Left renal pelvis (tissue), 4 donors: ENCODE data around the gene LNX2. TPM values are rescaled to one million over a fixed set of nuclear protein-coding genes. Genes with fewer than 3 reads are reported as not detected.
"Not testable (repeated sequence)": the region's sequence is repeated elsewhere in the genome, so short reads cannot be mapped to it uniquely, and the experiment has no call there.

ENCODE experiments used
- DNase-seq, 4 donors: peaks; one replicate each; pipeline ENCODE4 v3.0.0-alpha.2; 2013; ENCODE audit warnings: low read depth in 4 of 4, low spot score in 3 of 4
- polyA plus RNA-seq, 4 donors: library from polyadenylated mRNA; unstranded; fragments of 120-200 nt; gene quantifications; one replicate each; pipeline ENCODE4 v1.2.1, GENCODE V29; 2013; ENCODE audit not compliant: insufficient read length in 4 of 4

The LNX2 gene
- polyA plus RNA-seq, 4 donors = 6.7 to 14.6 (median 12.8) TPM

DNA sequence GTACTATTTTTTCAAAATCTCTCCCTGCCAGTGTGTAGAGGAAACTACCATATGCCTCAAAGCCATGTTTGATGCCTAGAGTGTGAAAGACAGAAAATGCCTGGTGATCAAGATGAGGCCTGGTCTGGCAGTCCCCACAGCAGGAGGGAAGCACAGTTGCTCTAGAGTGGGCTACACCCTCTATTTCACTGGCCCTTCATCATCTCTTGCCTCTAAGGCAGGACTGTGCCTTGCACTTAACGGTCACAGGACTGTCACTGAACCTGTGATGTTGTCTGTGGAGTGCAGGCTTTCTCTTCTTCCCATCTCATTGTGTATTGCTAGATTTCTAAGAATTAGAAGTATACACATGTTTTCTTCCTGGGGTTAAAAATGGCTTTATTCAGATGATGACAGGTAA, 17.7 kb upstream of the LNX2 start:
- no peak for DNase-seq

DNA sequence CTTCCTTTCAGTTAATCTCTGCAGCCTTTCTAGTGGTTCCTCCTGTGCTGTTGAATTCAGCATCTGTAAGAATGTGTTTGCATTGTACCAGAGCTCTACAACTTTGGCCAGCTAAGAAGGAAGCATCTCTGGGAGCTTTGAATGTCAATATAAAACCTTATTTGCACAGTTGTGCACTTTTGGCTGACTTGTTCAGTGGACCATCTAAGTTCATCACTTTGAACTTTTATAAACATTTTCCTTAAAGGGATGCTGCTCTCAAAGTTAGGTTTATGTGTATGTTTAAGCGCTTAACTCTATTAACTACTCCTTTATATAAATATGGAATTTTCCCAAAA, 16.9 kb upstream of the LNX2 start:
- no peak for DNase-seq

DNA sequence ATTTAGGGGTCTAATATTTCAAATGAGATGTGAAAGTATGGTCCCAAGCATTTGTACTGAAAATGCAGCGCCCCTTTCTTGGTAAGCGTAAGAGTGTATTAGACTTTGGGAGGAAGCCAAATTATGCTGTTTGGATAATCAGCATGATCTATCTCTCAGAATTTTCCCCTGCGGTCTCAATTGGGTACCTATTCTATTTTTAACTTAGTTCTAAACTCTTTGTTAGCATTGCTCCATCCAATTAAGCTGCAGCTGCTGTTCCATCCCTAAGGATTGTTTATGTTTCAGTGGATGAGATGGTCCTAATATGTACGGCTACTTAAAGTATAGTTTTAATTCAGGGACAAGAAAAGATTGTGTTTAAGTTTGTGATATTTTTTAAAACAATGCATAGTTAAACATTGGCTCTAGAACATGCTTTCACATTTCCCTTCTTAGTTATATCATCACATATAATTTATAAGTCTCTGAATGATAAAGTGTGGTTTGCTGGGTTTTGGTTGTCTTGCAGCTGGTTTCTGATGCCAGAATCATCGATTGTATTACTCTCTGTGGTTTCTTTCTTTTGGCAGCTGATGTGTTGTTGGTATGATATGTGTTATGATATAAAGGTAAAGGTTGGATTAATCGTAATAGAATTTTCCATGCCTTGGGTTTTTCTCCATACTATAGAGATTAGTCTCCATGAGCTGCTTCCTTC, 16.4 kb upstream of the LNX2 start:
- no peak for DNase-seq

DNA sequence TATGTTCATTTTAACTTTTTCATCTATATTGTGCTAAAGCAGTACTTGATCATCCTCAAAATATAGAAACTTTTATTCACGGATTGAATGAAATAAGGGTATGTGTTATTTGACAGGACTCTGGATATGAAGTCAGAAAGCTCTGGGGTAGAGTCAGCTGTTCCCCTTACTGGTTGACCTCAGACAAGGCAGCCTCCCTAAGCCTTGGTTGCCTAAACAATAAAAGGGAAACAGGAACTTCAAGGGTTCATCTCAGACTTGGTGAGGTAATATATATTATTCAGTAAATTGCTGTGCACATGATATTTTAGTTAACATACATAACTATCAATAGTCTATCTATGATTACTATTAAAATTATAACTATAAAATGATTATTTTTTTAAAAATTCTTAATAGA, 14.9 kb upstream of the LNX2 start:
- no peak for DNase-seq

DNA sequence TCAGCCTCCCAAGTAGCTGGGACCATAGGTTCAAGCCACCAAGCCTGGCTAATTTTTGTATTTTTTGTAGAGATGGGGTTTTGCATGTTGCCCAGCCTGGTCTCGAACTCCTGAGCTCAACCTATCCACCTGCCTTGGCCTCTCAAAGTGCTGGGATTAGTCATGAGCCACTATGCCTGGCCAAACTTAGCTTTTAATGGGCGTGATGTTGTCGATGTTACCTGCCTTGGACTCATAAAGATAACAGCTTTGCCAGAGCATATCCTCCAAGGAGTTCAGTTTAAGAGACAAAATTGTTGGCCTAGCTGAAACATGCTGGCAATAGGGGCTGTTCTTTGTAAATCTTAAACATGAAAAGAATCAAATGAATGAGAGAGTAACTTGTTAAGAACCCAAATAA, 14.5 kb upstream of the LNX2 start:
- DNase-seq = no peak

DNA sequence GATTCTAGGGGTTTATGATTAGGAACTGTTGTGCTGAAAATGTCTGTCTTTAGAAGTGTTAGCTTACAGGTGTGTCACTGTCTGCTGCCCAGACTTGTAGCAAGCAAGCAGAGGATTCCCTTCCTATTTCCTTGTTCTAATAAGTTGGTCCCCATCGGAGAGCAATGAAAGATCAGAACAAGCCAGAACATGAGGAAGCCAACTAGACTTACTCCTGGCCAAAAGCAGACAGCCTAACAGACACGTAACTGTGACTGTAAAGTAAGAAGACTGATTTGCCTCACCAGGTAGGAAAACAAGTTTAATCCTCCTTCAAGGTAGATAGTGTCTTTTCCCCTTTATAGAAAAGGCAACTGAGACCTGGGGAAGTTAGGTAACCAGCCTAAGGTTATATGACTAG, 13.9 kb upstream of the LNX2 start:
- no peak for DNase-seq

DNA sequence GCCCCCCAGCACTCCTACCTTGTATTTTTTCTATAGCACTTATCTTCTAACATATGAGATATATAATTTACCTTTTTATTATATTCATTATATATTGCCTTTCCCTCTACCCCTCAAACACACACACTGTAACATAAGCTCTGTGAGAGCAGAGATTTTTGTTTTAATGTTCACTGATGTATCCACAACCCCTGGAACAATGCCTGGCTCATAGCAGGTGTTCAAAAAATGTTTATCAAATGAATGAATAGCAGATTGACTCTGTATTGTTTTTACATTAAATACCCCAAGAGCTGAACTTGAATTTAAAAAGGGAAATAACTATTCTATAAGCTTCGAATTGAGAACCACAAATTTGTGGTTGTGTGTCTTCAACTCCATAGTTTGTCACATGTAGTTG, 12.3 kb upstream of the LNX2 start:
- no peak for DNase-seq

DNA sequence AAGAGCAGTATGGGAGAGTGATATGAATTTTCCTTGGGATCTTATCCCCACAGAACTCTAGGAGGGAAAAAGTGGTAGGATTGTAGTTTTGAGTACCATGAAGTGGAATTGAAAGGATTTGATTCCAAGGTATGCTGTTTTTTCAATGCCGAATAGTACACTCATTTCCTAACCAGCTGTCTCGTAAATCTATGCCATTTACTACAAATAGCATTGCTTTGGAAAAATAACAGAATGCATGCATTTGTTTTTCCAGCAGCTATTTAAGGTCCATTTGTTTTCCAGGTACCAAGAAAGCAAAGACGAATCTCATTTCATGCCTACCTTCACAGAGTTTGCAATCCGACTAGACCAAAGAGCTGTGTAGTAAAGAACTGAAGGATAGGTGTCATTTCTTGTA, 11.9 kb upstream of the LNX2 start:
- no peak for DNase-seq

DNA sequence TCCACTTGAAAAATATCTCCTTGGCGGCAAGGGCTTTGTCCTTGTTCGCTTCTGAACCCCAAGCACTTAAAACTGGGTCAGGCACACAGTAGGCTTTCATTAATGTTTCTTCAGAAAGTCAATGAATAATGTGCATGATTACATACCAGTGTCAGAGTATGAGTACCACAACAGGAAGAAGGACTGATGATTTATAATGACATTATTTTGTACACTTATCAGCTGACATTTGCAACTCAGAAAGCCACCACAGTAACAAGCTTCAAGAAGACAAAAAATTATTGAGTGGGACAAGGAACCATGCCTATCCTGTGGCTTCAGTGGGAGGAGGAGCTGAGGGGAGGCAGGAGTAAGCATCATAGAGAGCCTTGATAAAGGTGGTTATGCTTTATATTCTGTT, 11.3 kb upstream of the LNX2 start:
- DNase-seq = no peak

DNA sequence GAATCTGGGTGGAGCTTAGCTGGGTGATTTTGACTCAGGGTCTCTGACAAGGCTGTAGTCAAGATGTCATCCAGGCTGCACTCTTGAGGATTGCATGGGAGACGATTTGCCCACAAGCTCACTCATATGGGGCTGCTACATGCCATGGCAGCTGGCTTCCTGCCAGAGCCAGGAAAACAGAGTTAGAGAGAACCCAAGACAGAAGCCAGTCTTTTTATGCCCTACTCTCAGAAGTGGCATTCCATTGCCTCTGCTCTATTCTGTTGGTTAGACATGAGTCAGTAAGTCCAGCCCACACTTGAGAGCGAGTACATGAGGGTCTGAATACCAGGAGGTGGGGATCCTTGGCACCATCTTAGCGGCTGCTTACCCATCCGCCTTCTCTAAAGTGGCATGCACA, 10.8 kb upstream of the LNX2 start:
- DNase-seq = no peak

DNA sequence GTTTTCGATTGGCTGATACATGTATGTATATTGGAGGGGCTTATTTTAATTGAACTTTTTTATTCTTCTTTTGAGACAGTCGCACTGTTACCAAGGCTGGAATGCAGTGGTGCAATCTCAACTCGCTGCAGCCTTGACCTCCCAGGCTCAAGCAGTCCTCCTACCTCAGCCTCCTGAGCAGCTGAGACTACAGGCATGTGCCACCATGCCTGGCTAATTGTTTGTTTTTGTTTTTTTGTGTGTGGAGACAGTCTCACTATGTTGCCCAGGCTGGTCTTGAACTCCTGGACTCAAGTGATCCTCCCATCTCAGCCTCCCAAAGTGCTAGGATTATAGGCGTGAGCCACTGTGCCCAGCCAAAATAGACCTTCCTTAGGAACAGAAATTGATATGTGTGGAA, 8.4 kb upstream of the LNX2 start:
- DNase-seq = not testable (repeated sequence)

DNA sequence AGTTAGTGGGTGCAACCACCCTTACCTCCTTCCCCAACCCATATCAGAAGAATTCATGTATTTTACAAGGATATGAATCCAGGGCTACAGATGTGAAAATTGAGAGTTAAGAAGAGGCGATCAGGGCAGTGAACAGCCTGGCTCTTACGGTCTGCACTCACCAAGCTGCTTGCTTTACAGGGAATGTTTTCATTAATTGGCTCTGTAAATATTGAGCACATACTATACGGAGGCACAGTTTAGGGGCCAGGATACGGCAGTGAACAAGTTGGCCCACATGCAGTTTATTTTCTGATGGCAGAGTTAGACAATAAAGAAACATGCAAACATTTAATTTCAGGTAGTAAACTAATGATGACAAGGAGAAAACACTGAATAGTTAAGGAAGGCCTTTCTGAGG, 7.8 kb upstream of the LNX2 start:
- no peak for DNase-seq

DNA sequence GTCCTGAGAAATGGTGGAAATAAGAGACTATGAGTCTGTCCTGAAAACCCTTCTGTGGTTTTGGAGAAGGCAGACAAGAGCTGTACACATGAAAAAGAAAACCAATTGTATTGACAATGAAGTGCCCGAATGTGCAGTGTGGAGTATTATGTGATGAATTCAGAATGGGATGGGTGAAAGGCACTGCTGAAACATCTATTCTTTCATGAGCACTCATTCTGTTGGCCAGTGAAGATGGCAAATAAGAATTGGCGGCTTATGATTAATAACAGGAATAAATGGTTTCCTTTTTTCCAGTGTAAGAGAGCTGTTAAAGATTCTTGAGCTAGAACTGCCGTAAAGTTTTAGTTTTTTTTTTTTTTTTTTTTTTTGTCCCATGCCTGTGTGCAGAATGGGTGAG, 7.1 kb upstream of the LNX2 start:
- DNase-seq = no peak

DNA sequence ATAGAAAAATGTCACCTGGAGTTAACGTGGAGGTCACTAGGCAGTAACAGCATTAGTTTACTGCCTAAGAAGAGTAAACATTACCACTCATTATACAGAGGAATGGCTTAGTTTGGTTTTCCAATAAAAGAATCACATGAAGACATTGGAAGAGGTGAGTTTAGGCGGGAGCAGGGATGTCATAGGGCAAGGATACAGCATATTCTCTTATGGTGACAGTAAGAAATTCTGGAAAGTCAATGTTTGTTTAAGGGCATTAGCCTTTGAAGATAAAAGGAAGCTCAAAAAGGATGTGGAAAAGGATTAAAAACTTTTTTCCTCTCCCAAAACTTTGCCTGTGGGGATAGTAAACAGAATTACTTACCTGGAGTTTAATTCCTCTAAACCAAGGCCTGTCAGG, 5.5 kb upstream of the LNX2 start:
- no peak for DNase-seq

DNA sequence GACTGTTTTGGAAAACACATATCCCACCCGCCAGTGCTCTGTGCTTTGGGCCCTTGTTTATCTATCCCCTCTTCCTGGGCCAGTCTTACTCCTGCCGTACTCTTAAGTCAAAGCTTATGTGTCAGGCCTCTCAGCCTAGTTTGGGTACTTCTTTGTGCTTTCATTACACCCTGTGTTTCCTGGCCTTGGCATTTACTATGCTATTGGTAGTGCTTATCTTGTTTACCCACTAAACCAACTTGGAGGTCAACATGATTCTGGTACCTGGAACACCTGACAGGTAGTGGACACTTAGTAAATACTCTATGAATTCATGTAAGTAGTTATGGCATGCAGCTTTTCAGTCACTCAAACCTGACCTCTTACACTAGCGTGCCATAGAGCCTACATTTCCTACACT, 3.7 kb upstream of the LNX2 start:
- no peak for DNase-seq

DNA sequence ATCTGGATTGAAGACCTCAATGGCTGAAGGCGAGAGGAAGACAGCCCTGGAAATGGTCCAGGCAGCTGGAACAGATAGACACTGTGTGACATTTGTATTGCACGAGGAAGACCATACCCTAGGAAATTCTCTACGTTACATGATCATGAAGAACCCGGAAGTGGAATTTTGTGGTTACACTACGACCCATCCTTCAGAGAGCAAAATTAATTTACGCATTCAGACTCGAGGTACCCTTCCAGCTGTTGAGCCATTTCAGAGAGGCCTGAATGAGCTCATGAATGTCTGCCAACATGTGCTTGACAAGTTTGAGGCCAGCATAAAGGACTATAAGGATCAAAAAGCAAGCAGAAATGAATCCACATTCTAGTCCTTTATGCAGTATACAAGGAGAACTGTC, 2.6 kb upstream of the LNX2 start:
- no peak for DNase-seq

DNA sequence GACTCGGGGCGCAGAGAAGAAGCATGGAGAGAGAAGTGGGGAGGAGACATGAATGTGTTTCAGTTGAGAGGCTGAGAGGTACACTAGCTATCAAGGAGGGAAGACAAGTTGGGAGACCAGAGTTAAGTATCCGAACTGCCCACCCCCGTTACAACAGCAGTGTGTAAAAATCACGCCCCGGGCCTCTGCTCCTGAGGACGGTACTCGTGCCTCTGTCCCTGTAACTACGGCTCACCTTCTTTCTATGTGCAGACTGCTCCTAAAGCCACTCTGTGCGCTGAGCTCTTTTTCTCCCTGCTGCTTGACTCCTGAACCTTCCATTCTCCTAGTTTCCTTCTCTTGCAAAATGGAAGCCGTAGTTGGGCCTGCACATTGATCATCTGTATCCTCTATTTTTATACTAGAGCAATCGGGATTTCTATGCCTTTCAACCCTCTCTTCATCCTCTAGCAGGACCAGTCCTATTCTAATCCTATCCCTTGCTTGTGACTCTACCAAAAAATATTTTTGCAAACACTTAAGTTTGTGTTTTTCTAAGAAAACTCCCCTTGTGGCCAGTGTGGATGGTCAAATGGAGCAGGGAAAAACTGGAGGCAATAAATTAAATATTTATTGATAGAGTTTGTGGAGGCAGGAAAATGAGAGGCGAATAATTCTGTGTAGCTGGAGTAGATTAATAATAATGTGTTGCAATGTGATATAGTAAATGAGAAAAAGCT, 1.9 kb upstream of the LNX2 start:
- DNase-seq = peak in 1 of 4 donors; percentile 19

DNA sequence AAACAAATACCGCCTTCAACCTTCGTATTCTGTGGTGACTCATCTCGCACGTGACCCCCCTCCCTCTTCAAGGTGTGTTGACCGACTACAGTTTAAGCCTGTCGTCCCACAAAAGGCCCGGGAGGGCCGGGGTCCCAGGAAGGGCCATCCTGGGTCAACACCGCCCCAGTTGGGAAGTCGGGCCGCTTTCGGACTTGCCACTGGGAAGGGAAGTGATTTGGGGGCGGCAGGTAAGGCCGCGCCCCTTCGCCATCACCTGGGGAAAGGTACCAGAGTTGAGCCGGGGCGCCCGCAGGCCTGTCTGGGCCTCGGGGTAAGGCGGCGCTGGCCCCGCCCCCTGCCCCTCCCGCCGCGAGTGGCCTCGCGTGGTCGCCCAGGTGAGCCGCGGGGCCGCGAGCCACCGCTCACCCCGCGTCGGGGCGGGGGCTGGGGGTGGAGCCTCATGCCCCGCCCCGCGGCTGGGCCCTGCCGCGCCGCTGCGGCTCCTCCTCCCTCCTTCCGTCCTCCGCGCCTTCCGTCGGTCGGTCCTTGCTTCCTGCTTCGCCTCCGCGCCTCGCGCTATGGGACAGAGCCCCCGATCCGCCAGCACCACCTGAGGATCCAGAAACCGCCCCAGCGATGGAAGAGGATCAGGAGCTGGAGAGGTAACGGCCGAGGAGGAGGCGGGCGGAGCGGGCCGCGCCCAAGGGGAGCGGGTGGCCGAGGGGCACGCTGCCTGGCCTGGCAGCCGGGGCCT, 1.2 kb upstream of the LNX2 start, which contains the start of gene POLR1D:
TSS of gene POLR1D (plus strand) at position 527 of the 736 bp plus-strand sequence. CDS start at position 619, 92 bp downstream.
- DNase-seq = peak; percentile 65 to 77 (median 69)

DNA sequence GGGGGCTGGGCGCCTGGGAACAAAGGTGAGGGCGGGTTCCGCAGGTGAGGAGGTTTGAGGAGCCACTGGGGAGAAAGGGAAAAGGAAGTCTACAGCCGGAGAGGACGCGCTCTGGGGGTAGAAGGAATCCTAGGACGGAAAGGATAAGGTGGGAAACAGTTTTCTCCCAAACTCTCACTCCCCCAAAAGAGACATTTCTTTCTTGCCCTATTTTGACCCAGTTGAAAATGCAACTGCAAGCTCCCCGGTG, 712 bp upstream of the LNX2 start:
- peak in 1 of 4 donors; percentile 47 for DNase-seq

DNA sequence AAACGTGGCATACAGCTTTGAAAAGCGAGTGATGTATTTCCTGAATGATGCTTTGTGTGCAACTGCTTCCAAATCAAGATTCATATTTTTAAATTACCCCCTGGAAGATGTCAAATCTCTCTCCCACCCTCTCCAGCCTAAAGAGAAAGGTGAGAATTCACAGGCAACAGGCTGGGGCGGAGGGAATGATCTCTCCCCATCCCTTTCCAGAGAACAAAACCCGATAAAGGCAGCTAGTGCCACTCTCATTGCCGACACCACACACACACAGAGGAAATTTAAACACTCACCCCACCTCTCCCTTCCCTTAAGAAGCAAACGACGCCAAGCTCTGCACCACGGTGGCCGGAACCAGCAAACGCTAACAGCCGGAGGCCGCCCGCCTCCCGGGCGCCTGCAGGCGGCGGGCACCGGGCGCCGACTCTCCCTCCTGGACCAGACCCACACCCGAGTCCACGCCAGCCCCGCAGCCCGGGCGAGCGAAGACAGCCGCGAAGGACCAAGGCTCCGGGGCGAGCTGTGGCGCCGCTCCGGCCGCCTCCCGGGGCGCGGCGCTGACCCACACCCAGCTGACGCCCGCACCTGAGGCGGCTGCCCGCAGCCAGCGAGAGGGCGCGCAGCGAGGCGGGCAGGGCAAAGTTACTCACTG, 477 bp downstream of the LNX2 start:
- peak in 2 of 4 donors; percentile 14 to 21 for DNase-seq

DNA sequence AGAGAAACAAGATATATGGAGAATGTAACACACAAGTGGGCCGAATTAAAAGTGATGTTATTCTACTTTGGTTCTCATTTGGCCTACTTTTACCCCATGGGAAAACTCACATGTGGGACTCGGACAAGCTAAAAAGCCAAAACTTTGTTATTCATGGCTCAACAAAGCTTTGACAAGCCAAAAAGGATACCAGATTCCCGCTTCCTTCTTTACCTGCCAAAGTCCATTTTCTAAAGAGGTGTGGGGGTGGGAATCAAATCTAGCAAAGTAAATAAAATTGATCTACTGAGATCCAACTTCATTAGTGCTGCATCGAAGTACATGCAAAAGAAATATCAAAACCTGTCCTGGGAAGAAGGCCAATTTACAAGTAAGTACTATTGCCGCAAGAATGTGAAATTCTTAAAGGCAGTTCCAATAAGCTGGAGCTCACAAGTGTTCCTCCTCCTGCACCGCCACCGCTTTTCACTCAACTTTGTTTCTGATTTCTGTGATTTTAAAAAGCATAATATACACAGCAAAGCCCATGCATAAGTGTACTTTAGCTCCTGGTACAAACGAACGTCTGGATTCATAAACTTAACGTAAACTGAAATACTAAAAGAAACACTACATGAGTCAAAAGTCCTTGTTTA, 1.1 kb downstream of the LNX2 start:
- DNase-seq = no peak
